Astrocyte (in vitro differentiated cells and primary cell): ENCODE data around the gene IGDCC3. TPM values are rescaled to one million over a fixed set of nuclear protein-coding genes. Genes with fewer than 3 reads are reported as not detected.

Experiments used
- DNase-seq: peaks from one replicate; pipeline ENCODE4 v3.0.0-alpha.2; 2010; ENCODE audit warnings: low read depth
- FAIRE-seq: peaks from 2 replicates; lab custom pipeline; 2011; peaks lifted over from hg19 to GRCh38; lab: Jason Lieb, UNC
- H2AFZ ChIP-seq: 2 replicates; pipeline ENCODE4 v1.6.0; 2012; ENCODE audit warnings: low read depth, low read length, inconsistent platforms
- H3K27ac ChIP-seq: 2 replicates; pipeline ENCODE4 v1.5.1; 2011; ENCODE audit warnings: low read depth, low read length, inconsistent platforms
- H3K27me3 ChIP-seq: 2 replicates; pipeline ENCODE4 v1.6.0; 2011; ENCODE audit warnings: low read length, inconsistent platforms; ENCODE audit not compliant: insufficient read depth
- H3K36me3 ChIP-seq: 2 replicates; pipeline ENCODE4 v1.5.1; 2011; ENCODE audit warnings: low read length, inconsistent platforms; ENCODE audit not compliant: insufficient read depth
- H3K4me1 ChIP-seq: 2 replicates; pipeline ENCODE4 v1.5.1; 2011; ENCODE audit warnings: low read length, inconsistent platforms; ENCODE audit not compliant: insufficient read depth
- H3K4me2 ChIP-seq: 2 replicates; pipeline ENCODE4 v1.6.0; 2012; ENCODE audit warnings: low read length, inconsistent platforms
- H3K4me3 ChIP-seq: 2 replicates; pipeline ENCODE4 v1.5.1; 2011; ENCODE audit warnings: low read depth, mild to moderate bottlenecking, low read length, inconsistent platforms; ENCODE audit not compliant: insufficient read depth
- H3K79me2 ChIP-seq: 2 replicates; pipeline ENCODE4 v1.6.0; 2012; ENCODE audit warnings: mild to moderate bottlenecking, low read length, inconsistent platforms; ENCODE audit not compliant: insufficient read depth
- H3K9ac ChIP-seq: 2 replicates; pipeline ENCODE4 v1.6.0; 2012; ENCODE audit warnings: mild to moderate bottlenecking, low read length, inconsistent platforms
- H3K9me3 ChIP-seq: 2 replicates; pipeline ENCODE4 v1.5.1; 2012; ENCODE audit warnings: low read depth, mild to moderate bottlenecking, low read length, inconsistent platforms; ENCODE audit not compliant: insufficient read depth
- H4K20me1 ChIP-seq: 2 replicates; pipeline ENCODE4 v1.6.0; 2012; ENCODE audit warnings: low read length, inconsistent platforms; ENCODE audit not compliant: insufficient read depth
- H3K27ac Mint-ChIP-seq: one replicate; pipeline ENCODE4 v1.8.0; 2021; ENCODE audit warnings: mild to moderate bottlenecking, mixed read lengths; ENCODE audit not compliant: unreplicated experiment
- H3K27me3 Mint-ChIP-seq: one replicate; pipeline ENCODE4 v1.8.0; 2021; ENCODE audit warnings: low read depth, mixed read lengths; ENCODE audit not compliant: unreplicated experiment
- H3K36me3 Mint-ChIP-seq: one replicate; pipeline ENCODE4 v1.8.0; 2021; ENCODE audit warnings: low read depth, mixed read lengths; ENCODE audit not compliant: unreplicated experiment
- H3K4me1 Mint-ChIP-seq: one replicate; pipeline ENCODE4 v1.8.0; 2021; ENCODE audit warnings: low read depth, mixed read lengths; ENCODE audit not compliant: unreplicated experiment
- H3K4me3 Mint-ChIP-seq: one replicate; pipeline ENCODE4 v1.8.0; 2021; ENCODE audit warnings: mild to moderate bottlenecking, moderate library complexity, mixed read lengths; ENCODE audit not compliant: unreplicated experiment
- H3K9me3 Mint-ChIP-seq: one replicate; pipeline ENCODE4 v1.8.0; 2021; ENCODE audit warnings: mild to moderate bottlenecking, mixed read lengths; ENCODE audit not compliant: unreplicated experiment
- CTCF ChIP-seq: IDR thresholded peaks from 2 replicates; pipeline ENCODE4 v1.5.1; 2011; ENCODE audit warnings: low read depth, mild to moderate bottlenecking, inconsistent platforms, low read length, moderate library complexity; ENCODE audit not compliant: insufficient read depth
- EZH2 ChIP-seq: IDR thresholded peaks from 2 replicates; pipeline ENCODE4 v1.6.1; 2012; ENCODE audit warnings: mild to moderate bottlenecking, low read length, inconsistent platforms; ENCODE audit not compliant: insufficient read depth
- total RNA-seq: library from RNA; stranded (reverse); gene quantifications from 2 replicates; pipeline ENCODE4 v1.2.1, GENCODE V29; 2021

Gene IGDCC3
- total RNA-seq, 1 donor from 2014 or later, result 11.0 TPM

GRCh38 chr15:65286069-65286703 is 91.6 kb downstream of the IGDCC3 start:
- Mint-ChIP-seq H3K27me3 (peaks cover 5% of the 10 kb centered on the region), H3K27ac (no peak overlapping the region), H3K4me3 (peak overlapping the region; percentile 78), H3K36me3 (peaks cover 2% of the 10 kb centered on the region), H3K4me1 (no peaks in the 10 kb centered on the region), H3K9me3 (no peaks in the 10 kb centered on the region)
- DNase-seq, result peak; percentile 18
- no peaks in the 10 kb centered on the region for H3K79me2 ChIP-seq
- peak overlapping the region; percentile 76 for H3K4me3 ChIP-seq
- no peaks in the 10 kb centered on the region for H4K20me1 ChIP-seq
- no peak for FAIRE-seq
- H3K4me2 ChIP-seq, result peak overlapping the region; percentile 90
- no peaks in the 10 kb centered on the region for H3K36me3 ChIP-seq
- no peaks in the 10 kb centered on the region for H3K9me3 ChIP-seq
- H3K27me3 ChIP-seq, result peaks cover 2% of the 10 kb centered on the region
- peaks cover 6% of the 10 kb centered on the region for H3K4me1 ChIP-seq
- peak overlapping the region; percentile 96 for H2AFZ ChIP-seq
- H3K9ac ChIP-seq, result peak overlapping the region; percentile 74
- TF ChIP-seq CTCF (no peak), EZH2 (no peak)
- no peak overlapping the region for H3K27ac ChIP-seq

DNA sequence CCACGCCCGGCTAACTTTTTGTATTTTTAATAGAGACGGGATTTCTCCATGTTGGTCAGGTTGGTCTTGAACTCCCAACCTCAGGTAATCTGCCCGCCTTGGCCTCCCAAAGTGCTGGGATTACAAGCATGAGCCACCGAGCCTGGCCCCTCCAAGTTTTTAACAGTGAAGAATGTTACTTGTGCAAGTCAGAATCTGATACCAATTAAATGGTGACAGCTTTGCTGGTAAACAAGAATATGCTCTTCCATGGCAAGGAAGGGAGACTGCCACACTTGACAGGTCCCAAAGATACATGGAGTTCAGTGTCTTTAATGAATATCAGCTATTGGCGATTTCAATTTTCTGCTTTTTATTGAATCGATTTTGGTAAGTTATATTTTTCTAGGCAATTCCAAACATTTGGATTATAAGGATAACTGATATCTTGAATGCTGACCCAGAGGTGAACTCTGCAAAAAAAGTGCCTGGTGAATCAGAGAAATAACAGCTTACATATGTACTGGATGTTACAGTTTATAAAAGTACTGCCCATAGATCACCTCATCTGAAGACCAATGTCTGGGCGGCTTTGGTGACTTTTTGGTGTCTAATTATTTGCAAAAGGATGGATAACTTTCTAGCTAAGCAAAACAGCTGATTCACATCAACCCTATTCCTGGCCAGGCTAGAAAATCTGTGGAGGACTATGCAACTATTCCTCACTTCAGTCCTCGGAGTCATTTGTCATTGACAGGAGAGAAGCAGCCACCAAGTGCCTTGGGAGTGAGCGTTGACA is 92.3 kb downstream of the IGDCC3 start:
- no peaks in the 10 kb centered on the region for H3K9me3 Mint-ChIP-seq
- H3K4me3 ChIP-seq, result peak overlapping the region; percentile 76
- DNase-seq, result peak; percentile 18

More for the DNA sequence above, 92.3 kb downstream of the IGDCC3 start:
- peak overlapping the region; percentile 74 for H3K9ac ChIP-seq
- H3K9me3 ChIP-seq, result no peaks in the 10 kb centered on the region
- peak overlapping the region; percentile 90 for H3K4me2 ChIP-seq
- no peaks in the 10 kb centered on the region for H3K36me3 ChIP-seq
- H3K36me3 Mint-ChIP-seq, result peaks cover 2% of the 10 kb centered on the region
- peaks cover 6% of the 10 kb centered on the region for H3K4me1 ChIP-seq
- H3K4me3 Mint-ChIP-seq, result peak overlapping the region; percentile 78
- H3K27me3 Mint-ChIP-seq, result peaks cover 9% of the 10 kb centered on the region
- no peaks in the 10 kb centered on the region for H4K20me1 ChIP-seq
- H2AFZ ChIP-seq, result peak overlapping the region; percentile 96
- peaks cover under 1% of the 10 kb centered on the region for H3K27me3 ChIP-seq
- H3K79me2 ChIP-seq, result no peaks in the 10 kb centered on the region
- no peak overlapping the region for H3K27ac Mint-ChIP-seq
- no peak overlapping the region for H3K27ac ChIP-seq
- TF ChIP-seq EZH2 (no peak), CTCF (no peak)
- H3K4me1 Mint-ChIP-seq, result peaks cover under 1% of the 10 kb centered on the region
- FAIRE-seq, result no peak
